Effector CD8-positive, alpha-beta T cell (primary cell): ENCODE data around the gene H2BK1.
A peak's percentile ranks its signal among the peaks of the same experiment; 100 is the strongest.

ENCODE experiments used
- DNase-seq: peaks from one replicate; lab custom pipeline; 2025; lab: John Stamatoyannopoulos, UW

The H2BK1 gene

GRCh38 chr7:151245360-151246101 lies 35.2 kb upstream of the H2BK1 start:
- DNase-seq = peak; percentile 67

- DNase-seq = no peak
Measured at GRCh38 chr7:151244841-151245346, 34.6 kb upstream of the H2BK1 start.

- DNase-seq = peak; percentile 22
Measured at GRCh38 chr7:151244196-151244840, 34.0 kb upstream of the H2BK1 start.

GRCh38 chr7:151243408-151244195 lies 33.3 kb upstream of the H2BK1 start:
- DNase-seq = no peak

GRCh38 chr7:151243045-151243349 lies 32.7 kb upstream of the H2BK1 start:
- DNase-seq = no peak

- DNase-seq = no peak
Measured at GRCh38 chr7:151242159-151243044, 32.1 kb upstream of the H2BK1 start.

- no peak for DNase-seq
Measured at GRCh38 chr7:151241755-151242096, 31.4 kb upstream of the H2BK1 start.

GRCh38 chr7:151240942-151241754 lies 30.9 kb upstream of the H2BK1 start:
- DNase-seq = no peak

GRCh38 chr7:151240536-151240935 lies 30.2 kb upstream of the H2BK1 start:
- no peak for DNase-seq

GRCh38 chr7:151239837-151240459 lies 29.7 kb upstream of the H2BK1 start:
- DNase-seq = no peak

- no peak for DNase-seq
Measured at GRCh38 chr7:151238924-151239836, 28.9 kb upstream of the H2BK1 start.

- DNase-seq = no peak
Measured at GRCh38 chr7:151238190-151238810, 28.0 kb upstream of the H2BK1 start.

- DNase-seq = no peak
Measured at GRCh38 chr7:151237244-151238189, 27.2 kb upstream of the H2BK1 start.

GRCh38 chr7:151236406-151236805 lies 26.1 kb upstream of the H2BK1 start:
- no peak for DNase-seq

- no peak for DNase-seq
Measured at GRCh38 chr7:151235091-151235787, 25.0 kb upstream of the H2BK1 start.

- DNase-seq = no peak
Measured at GRCh38 chr7:151233804-151234203, 23.5 kb upstream of the H2BK1 start.
